ENCODE data around the gene CHP1. TPM values are rescaled to one million over a fixed set of nuclear protein-coding genes. Genes with fewer than 3 reads are reported as not detected.
"Not testable (repeated sequence)": the region's sequence is repeated elsewhere in the genome, so short reads cannot be mapped to it uniquely, and the experiment has no call there.

CHP1 gene
- polyA plus RNA-seq, 3 donors from 2014 or later = 14.7 to 29.6 (median 24.6) TPM

DNA sequence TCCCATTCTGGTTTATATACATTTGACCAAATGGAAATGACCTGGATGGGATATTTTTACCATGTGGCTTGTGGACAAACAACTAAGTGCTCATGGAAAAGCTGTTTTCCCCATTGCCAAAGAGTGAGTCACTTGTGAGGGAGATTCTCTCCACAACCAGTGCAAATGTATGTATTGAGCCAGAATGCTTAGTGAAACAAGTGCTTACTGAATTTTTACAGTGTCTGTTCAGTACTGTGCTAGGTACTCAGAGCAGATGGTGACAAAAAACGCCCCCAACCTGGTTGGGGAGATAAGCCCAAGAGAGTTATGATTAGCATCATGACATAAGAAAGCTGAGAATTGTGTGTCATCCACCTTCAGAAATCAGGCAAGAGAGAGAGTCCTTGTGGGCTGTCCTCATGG is 2.3 kb downstream of the CHP1 start:
- H3K4me3 Mint-ChIP-seq = no peak overlapping the region
- peaks cover 29 to 30% of the 10 kb centered on the region in 2 donors for H3K4me1 Mint-ChIP-seq
- no peak for DNase-seq
- no peaks in the 10 kb centered on the region for H3K9me3 Mint-ChIP-seq
- H3K27ac Mint-ChIP-seq = peak overlapping the region in 1 of 6 donors; percentile 88
- H3K36me3 Mint-ChIP-seq = peaks cover 0 to 2% (median 0%) of the 10 kb centered on the region in 3 donors
- peaks cover 6 to 13% (median 10%) of the 10 kb centered on the region in 3 donors for H3K27me3 Mint-ChIP-seq (ENCODE audit: low read depth in 3 of 3)

DNA sequence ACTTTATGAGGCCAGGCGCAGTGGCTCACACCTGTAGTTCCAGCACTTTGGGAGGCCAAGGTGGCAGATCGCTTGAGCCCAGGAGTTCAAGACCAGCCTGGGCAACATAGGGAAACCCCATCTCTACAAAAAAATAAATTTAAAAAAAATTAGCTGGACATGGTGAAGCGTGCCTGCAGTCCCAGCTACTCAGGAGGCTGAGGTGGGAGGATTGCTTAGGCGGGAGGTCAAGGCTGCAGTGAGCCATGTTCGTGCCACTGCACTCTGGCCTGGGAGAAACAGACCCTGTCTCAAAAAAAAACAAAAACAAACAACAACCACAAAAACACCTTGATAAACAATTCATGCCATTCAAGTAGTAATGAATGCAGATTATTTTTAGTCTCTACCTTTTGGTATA is 4.2 kb downstream of the CHP1 start:
- Mint-ChIP-seq H3K4me1 (peaks cover 28 to 29% of the 10 kb centered on the region in 2 donors), H3K27me3 (ENCODE audit: low read depth in 3 of 3) (peaks cover 6 to 13% (median 10%) of the 10 kb centered on the region in 3 donors)
- DNase-seq, H3K4me3 Mint-ChIP-seq, H3K9me3 Mint-ChIP-seq, H3K27ac Mint-ChIP-seq, H3K36me3 Mint-ChIP-seq: not testable (repeated sequence)

DNA sequence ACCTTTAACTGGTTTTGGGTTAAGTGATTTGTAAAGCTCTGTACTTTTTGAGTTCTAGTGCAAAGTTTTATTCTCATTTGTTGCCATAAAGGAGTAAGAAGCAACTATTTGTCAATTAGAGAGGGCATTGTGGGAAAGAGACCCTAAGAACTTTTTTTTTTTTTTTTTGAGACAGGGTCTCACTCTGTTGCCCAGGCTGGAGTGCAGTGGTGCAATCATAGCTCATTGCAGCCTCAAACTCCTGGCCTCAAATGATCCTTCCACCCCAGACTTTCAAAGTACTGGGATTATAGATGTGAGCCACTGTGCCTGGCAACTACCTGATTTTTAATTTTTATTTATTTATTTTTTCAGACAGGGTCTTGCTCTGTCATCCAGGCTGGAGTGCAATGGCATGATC is 4.9 kb downstream of the CHP1 start:
- Mint-ChIP-seq H3K27me3 (ENCODE audit: low read depth in 3 of 3) (peaks cover 3 to 10% (median 8%) of the 10 kb centered on the region in 3 donors), H3K36me3 (peaks cover 0 to 2% (median 0%) of the 10 kb centered on the region in 3 donors), H3K4me3 (no peak overlapping the region), H3K27ac (no peak overlapping the region), H3K4me1 (peaks cover 21 to 23% of the 10 kb centered on the region in 2 donors), H3K9me3 (no peaks in the 10 kb centered on the region)
- DNase-seq = no peak

DNA sequence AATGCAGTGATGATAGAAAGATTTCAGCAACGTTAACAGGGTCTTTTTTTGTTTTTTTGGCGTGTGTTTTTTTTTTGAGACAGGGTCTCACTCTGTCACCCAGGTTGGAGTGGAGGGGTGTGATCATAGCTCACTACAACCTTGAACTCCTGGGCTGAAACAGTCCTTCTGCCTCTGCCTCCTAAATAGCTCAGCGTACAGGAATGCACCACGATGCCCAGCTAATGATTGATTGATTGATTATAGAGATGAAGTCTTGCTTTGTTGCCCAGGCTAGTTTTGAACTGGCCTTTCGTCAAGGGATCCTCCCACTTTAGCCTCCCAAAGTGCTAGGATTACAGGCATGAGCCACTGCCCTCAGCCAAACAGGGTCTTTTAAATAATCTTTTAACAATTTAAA is 7.0 kb downstream of the CHP1 start:
- no peak for DNase-seq
- H3K4me3 Mint-ChIP-seq = no peak overlapping the region
- H3K4me1 Mint-ChIP-seq = peaks cover 1 to 4% of the 10 kb centered on the region in 2 donors
- H3K36me3 Mint-ChIP-seq = peaks cover 0 to 7% (median 4%) of the 10 kb centered on the region in 3 donors
- H3K9me3 Mint-ChIP-seq = no peaks in the 10 kb centered on the region
- no peak overlapping the region for H3K27ac Mint-ChIP-seq
- peaks cover 0 to 1% (median 0%) of the 10 kb centered on the region in 3 donors for H3K27me3 Mint-ChIP-seq (ENCODE audit: low read depth in 3 of 3)

DNA sequence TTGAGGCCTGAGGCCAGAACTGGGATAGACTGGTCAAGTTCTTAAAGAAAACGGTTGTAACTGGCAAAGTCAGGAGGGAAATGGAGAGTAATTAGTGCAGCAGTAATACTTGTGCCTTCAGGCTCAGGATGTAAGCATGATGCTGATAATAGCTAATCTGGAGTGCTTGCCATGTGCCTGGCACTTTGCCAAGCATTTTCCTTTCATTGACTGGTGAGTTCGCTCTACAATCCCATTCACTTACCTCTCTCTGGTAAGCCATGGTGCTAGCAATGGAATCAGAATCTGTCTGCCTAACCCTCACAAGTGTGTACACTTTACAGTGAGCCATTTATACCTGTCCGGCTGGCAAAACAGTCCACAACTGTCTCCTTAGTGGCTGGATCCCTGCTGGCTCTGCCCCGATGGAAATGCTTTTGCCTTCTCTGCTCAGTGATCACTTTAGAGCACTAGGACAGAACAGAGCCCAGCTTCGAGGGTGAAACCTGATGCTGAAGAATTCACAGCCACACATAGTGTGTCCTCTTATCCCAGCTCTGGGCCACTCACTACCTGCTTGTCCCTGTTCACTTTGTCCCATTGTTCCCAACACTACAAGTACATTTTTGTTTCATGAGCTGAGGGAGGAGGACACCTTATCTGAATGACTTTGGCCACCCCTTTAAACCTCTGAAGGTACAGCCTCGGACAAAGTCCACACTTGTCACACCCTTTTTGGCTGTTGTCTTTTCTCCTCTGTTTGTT is 10.3 kb downstream of the CHP1 start:
- H3K36me3 Mint-ChIP-seq = peaks cover 4 to 14% (median 4%) of the 10 kb centered on the region in 3 donors
- H3K4me3 Mint-ChIP-seq = no peak overlapping the region
- H3K27ac Mint-ChIP-seq = no peak overlapping the region
- DNase-seq = no peak
- H3K4me1 Mint-ChIP-seq = peaks cover 0 to 2% of the 10 kb centered on the region in 2 donors
- no peaks in the 10 kb centered on the region for H3K9me3 Mint-ChIP-seq
- H3K27me3 Mint-ChIP-seq (ENCODE audit: low read depth in 3 of 3) = peaks cover 0 to 2% (median under 1%) of the 10 kb centered on the region in 3 donors

DNA sequence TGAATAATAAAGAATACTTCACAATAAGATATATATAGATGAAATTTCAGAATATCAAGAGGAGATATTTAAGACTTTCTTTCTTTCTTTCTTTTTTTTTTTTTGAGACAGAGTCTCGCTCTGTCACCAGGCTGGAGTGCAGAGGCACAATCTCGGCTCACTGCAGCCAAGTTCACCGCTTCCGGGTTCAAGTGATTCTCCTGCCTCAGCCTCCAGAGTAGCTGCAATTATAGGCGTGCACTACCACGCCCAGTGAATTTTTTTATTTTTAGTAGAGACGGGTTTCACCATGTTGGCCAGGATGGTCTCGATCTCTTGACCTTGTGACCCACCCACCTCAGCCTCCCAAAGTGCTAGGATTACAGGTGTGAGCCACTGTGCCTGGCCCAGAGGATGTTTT is 19.7 kb downstream of the CHP1 start:
- not testable (repeated sequence) for H3K27me3 Mint-ChIP-seq (ENCODE audit: low read depth in 3 of 3); H3K9me3 Mint-ChIP-seq; DNase-seq; H3K4me3 Mint-ChIP-seq; H3K27ac Mint-ChIP-seq; H3K4me1 Mint-ChIP-seq
- peaks cover 6 to 21% (median 10%) of the 10 kb centered on the region in 3 donors for H3K36me3 Mint-ChIP-seq

DNA sequence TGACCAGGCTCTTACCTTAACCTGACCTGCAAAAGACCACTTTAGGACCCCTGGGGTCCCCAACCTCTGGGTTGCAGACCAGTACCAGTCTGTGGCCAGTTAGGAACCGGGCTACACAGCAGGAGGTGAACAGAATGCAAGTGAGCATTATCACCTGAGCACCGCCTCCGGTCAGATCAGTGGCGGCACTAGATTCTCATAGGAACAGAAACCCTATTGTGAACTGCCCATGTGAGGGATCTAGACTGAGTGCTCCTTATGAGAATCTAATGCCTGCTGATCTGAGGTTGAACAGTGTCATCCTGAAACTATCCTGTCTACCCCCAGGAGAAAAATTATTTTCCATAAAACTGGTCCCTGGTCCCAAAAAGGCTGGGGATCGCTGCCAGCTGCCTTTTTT is 20.3 kb downstream of the CHP1 start:
- peaks cover 8 to 17% (median 10%) of the 10 kb centered on the region in 3 donors for H3K36me3 Mint-ChIP-seq
- H3K4me1 Mint-ChIP-seq = no peaks in the 10 kb centered on the region
- H3K9me3 Mint-ChIP-seq = no peaks in the 10 kb centered on the region
- H3K27ac Mint-ChIP-seq = no peak overlapping the region
- H3K27me3 Mint-ChIP-seq (ENCODE audit: low read depth in 3 of 3) = peaks cover 0 to 2% (median 0%) of the 10 kb centered on the region in 3 donors
- DNase-seq = no peak
- no peak overlapping the region for H3K4me3 Mint-ChIP-seq

DNA sequence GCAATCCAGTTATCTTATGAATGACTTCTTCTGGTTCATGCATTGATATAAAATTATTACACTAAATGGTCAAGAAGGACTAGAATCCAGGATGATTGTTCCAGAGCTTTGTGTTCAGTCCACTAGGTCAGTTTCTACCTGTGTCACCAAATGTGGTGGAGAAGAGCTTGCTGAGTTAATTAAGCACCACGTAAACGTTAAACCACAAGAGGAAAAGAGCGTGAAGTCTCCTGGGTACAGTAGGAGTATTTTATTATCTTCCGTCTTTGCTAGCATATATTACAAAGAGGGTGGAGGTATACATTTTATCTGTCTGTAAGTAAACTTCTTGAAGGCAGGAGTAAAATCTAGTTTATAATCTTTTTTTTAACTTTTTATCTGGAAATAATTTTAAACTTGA is 23.5 kb downstream of the CHP1 start:
- Mint-ChIP-seq H3K4me1 (no peaks in the 10 kb centered on the region), H3K27ac (no peak overlapping the region), H3K4me3 (no peak overlapping the region), H3K9me3 (no peaks in the 10 kb centered on the region), H3K27me3 (ENCODE audit: low read depth in 3 of 3) (peaks cover 0 to 2% (median 0%) of the 10 kb centered on the region in 3 donors), H3K36me3 (peaks cover 8 to 37% (median 11%) of the 10 kb centered on the region in 3 donors)
- DNase-seq = no peak

DNA sequence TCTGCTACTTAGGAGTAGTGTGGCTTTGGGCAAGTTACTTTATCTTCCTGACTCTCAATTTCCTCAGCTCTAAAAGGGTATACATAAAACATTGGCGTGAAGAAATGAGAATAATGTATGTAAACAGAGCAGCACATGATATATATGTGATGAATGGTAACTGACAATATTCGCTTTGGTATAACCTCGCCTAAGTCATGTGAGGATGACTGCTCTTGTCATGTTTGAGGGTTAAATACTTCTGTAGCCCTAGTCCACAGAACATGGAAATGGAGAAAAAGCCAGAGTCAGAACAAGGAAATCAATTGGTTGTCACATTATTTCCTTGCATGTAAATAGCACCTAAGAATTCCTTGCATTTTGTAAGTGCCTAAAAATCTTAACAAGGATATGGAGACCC is 25.0 kb downstream of the CHP1 start:
- no peak for DNase-seq
- Mint-ChIP-seq H3K4me1 (peaks cover 0 to 1% of the 10 kb centered on the region in 2 donors), H3K4me3 (no peak overlapping the region), H3K27me3 (ENCODE audit: low read depth in 3 of 3) (peaks cover 0 to 2% (median 0%) of the 10 kb centered on the region in 3 donors), H3K36me3 (peaks cover 8 to 37% (median 11%) of the 10 kb centered on the region in 3 donors), H3K27ac (no peak overlapping the region), H3K9me3 (no peaks in the 10 kb centered on the region)

DNA sequence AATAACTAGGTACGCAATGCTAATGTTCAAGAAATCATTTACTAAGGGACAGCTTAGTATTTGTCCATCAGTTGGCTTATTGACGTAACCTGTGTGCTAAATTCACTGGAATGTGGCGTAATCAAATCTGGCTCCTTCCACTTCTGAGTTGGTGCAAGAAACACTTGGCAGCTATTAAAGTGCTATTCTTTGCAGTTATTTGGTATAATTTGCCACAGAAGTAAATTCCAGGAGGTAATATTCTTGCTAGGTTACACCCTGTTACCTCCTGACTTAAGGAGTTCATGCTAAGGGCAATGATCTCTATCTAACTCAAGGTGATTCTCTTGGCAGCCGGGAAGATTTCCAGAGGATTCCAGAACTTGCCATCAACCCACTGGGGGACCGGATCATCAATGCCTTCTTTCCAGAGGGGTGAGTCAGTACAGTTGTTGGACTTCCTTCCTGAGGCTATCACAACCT is 25.5 kb downstream of the CHP1 start:
- no peak for DNase-seq
- Mint-ChIP-seq H3K36me3 (peaks cover 8 to 32% (median 11%) of the 10 kb centered on the region in 3 donors), H3K27ac (no peak overlapping the region), H3K9me3 (no peaks in the 10 kb centered on the region), H3K27me3 (ENCODE audit: low read depth in 3 of 3) (peaks cover 0 to 2% (median 0%) of the 10 kb centered on the region in 3 donors), H3K4me3 (no peak overlapping the region), H3K4me1 (peaks cover 0 to 1% of the 10 kb centered on the region in 2 donors)

DNA sequence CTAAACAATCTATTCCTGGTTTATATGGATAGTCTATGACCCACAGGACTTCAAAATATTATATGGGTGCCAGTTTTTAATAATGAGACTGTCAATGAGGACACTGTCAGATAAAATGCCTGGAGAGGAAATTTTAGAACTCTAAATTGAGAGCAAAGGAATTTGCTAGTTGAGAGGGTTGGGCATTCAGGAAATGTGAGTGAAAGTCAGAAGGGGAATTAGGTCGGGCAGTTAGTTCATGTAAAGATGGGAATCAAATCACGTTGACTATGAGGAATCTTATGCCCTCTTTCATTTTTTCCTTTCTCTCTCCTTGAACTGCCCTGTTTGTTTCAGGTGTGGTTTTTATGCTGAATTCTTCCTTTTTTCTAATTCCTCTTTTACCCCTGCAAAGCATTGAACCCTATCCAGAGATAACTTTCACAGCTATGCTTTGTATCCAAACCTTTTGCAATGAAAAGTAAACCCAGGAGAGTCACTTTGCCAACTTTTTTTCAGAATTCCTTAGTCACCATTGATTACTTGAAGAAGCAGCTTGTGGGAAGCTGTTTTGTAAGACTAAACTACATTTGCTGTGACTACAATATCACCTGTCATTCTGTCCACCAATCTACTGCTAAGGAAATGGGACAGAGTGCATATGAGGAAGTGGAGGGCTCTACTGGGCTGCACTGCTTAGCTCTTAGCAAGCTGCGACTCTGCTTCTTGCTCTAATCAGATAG is 27.8 kb downstream of the CHP1 start:
- Mint-ChIP-seq H3K4me3 (no peak overlapping the region), H3K4me1 (peaks cover 0 to 1% of the 10 kb centered on the region in 2 donors), H3K36me3 (peaks cover 19 to 40% (median 22%) of the 10 kb centered on the region in 3 donors), H3K9me3 (no peaks in the 10 kb centered on the region), H3K27me3 (ENCODE audit: low read depth in 3 of 3) (no peaks in the 10 kb centered on the region), H3K27ac (no peak overlapping the region)
- no peak for DNase-seq

DNA sequence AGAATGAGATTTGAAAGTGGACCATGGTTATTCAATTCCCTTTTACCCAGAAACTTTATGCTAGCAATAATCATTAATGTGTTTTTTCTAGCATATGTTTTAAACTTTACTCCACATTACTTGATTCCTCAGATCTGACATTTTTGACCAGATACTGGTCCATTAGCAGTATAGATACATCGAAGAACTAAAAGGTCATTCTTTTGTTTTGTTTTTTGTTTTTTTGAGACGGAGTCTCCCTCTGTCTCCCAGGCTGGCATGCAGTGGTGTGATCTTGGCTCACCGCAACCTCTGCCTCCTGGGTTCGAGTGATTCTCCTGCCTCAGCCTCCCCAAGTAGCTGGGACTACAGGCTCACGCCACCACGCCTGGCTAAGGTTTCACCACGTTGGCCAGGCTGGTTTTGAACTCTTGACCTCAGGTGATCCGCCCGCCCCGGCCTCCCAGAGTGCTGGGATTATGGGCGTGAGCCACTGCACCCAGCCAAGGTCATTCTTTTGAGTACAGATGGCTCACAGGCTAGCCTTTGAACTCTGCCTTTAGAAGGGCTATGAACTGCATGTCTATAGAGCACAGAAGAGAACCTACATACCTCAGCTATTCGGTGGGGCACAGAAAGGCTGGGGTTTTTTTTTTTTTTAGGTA is 28.6 kb downstream of the CHP1 start:
- no peak overlapping the region for H3K4me3 Mint-ChIP-seq
- H3K27ac Mint-ChIP-seq = no peak overlapping the region

DNA sequence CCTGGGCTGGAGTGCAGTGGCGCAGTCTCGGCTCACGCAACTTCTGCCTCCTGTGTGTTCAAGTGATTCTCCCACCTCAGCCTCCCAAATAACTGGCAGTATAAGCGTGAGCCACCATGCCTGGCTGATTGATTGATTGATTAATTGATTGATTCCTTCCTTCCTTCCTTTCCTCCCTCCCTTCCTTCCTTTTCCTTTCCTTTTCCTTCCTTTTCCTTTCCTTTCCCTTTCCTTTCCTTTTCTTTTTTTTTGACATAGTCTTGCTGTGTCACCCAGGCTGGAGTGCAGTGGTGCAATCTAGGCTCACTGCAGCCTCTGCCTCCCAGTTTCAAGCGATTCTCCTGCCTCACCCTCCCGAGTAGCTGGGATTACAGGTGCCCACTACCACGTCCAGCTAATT is 29.9 kb downstream of the CHP1 start:
- H3K4me1 Mint-ChIP-seq; H3K4me3 Mint-ChIP-seq; H3K9me3 Mint-ChIP-seq; DNase-seq; H3K27me3 Mint-ChIP-seq (ENCODE audit: low read depth in 3 of 3): not testable (repeated sequence)
- Mint-ChIP-seq H3K36me3 (peaks cover 20 to 41% (median 22%) of the 10 kb centered on the region in 3 donors), H3K27ac (peak overlapping the region in 1 of 6 donors; percentile 6)

More for the DNA sequence above, 28.6 kb downstream of the CHP1 start:
- Mint-ChIP-seq H3K36me3 (peaks cover 17 to 36% (median 21%) of the 10 kb centered on the region in 3 donors), H3K9me3 (no peaks in the 10 kb centered on the region), H3K4me1 (peaks cover 0 to 1% of the 10 kb centered on the region in 2 donors), H3K27me3 (ENCODE audit: low read depth in 3 of 3) (no peaks in the 10 kb centered on the region)
- no peak for DNase-seq

DNA sequence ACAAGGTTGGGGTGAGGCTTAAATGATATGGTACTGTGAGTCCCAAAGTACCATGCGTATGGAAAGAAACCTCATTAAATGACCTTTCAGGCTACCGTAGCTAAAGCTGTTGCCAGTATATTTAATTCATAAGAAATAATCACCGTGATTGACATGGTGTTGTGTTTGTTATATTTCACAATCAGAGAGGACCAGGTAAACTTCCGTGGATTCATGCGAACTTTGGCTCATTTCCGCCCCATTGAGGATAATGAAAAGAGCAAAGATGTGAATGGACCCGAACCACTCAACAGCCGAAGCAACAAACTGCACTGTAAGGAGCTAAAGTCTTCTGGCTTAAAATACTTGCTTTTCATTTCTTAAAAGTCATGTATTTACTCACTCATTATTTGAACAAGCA is 31.5 kb downstream of the CHP1 start:
- DNase-seq = no peak
- H3K27me3 Mint-ChIP-seq (ENCODE audit: low read depth in 3 of 3) = peaks cover 0 to 1% (median 0%) of the 10 kb centered on the region in 3 donors
- no peaks in the 10 kb centered on the region for H3K9me3 Mint-ChIP-seq
- no peak overlapping the region for H3K27ac Mint-ChIP-seq
- peaks cover 28 to 43% (median 30%) of the 10 kb centered on the region in 3 donors for H3K36me3 Mint-ChIP-seq
- peaks cover 0 to 1% of the 10 kb centered on the region in 2 donors for H3K4me1 Mint-ChIP-seq
- H3K4me3 Mint-ChIP-seq = no peak overlapping the region
